HCT116 (cell line): ENCODE data around the gene CDC42EP1. TPM values are rescaled to one million over a fixed set of nuclear protein-coding genes. Genes with fewer than 3 reads are reported as not detected.

Experiments used
- ATAC-seq: fragments of 200-7000 bp; cut with Tn5 transposase; 2 replicates; pipeline ENCODE4 v1.9.1; 2020; ENCODE audit warnings: mild to moderate bottlenecking, moderate library complexity
- BruUV-seq: library from RNA; stranded (reverse); fragments of 400-500 nt; replicated peaks from 2 replicates; lab custom pipeline; 2021; lab: Mats Ljungman, UMichigan
- CTCF ChIA-PET: fragments of 300-600 bp; sonication (Branson Sonifier 250); formaldehyde crosslinking; loops from one replicate; lab custom pipeline; 2021; ENCODE audit warnings: antibody characterized with exemption; lab: Charles Lee
- POLR2A ChIA-PET: fragments of 300-600, 350-600 bp; sonication (Branson Sonifier 250); formaldehyde crosslinking; loops from one replicate; lab custom pipeline; 2021; ENCODE audit warnings: antibody characterized with exemption; lab: Charles Lee
- RAD21 ChIA-PET, 2 experiments: fragments of 300-600 bp; sonication (Branson Sonifier 250); formaldehyde crosslinking; loops; one replicate each; lab custom pipeline; 2023; ENCODE audit warnings: low total read pairs in 2 of 2; ENCODE audit not compliant: uncharacterized antibody in 2 of 2, unreplicated experiment in 2 of 2, low non-redundant PET in 1 of 2; lab: Charles Lee
- DNase-seq: peaks from one replicate; pipeline ENCODE4 v3.0.0-alpha.2; 2010; ENCODE audit warnings: low read depth, low spot score
- H2AFZ ChIP-seq: fragments of 200-600 bp; shearing (Covaris generic), sonication (generic); 2 replicates; pipeline ENCODE4 v1.6.1; 2017; ENCODE audit warnings: low read depth, mixed run types, mixed read lengths, antibody characterized with exemption, low read length; ENCODE audit not compliant: poor library complexity, severe bottlenecking
- H3K27ac ChIP-seq: 2 replicates; pipeline ENCODE4 v1.5.1; 2012; ENCODE audit warnings: low read depth, low read length
- H3K27me3 ChIP-seq: fragments of 200-600 bp; sonication (generic); 2 replicates; pipeline ENCODE4 v1.6.1; 2016; ENCODE audit warnings: mixed run types, low read length, mixed read lengths; ENCODE audit not compliant: insufficient read depth
- H3K36me3 ChIP-seq, 2 experiments: fragments of 200-500 bp in 1 of 2; fragments of 200-600 bp in 1 of 2; sonication (Bioruptor generic) in 1 of 2; sonication (generic) in 1 of 2; 2 replicates each; pipeline versions ENCODE4 v1.5.1 to v1.6.1; 2014 to 2016; ENCODE audit warnings: low read length in 2 of 2, inconsistent platforms in 1 of 2, mixed read lengths in 1 of 2, mixed run types in 1 of 2; ENCODE audit not compliant: insufficient read depth in 2 of 2, control insufficient read depth in 1 of 2
- H3K4me1 ChIP-seq, 2 experiments: fragments of 200-600 bp in 1 of 2; sonication (generic) in 1 of 2; 2 replicates each; pipeline versions ENCODE4 v1.5.1 to v1.6.1; 2012 to 2017; ENCODE audit warnings: low read length in 2 of 2, inconsistent platforms in 1 of 2, mild to moderate bottlenecking in 1 of 2, mixed read lengths in 1 of 2, mixed run types in 1 of 2, moderate library complexity in 1 of 2; ENCODE audit not compliant: insufficient read depth in 2 of 2, control insufficient read depth in 1 of 2
- H3K4me2 ChIP-seq: fragments of 200-600 bp; sonication (generic); 2 replicates; pipeline ENCODE4 v1.6.1; 2017; ENCODE audit warnings: mixed run types, low read length, mixed read lengths
- H3K4me3 ChIP-seq, 2 experiments: fragments of 200-600 bp in 1 of 2; sonication (generic) in 1 of 2; replicated peaks in 1 of 2; 2 replicates each; pipeline ENCODE4 v1.5.1; 2011 to 2016; ENCODE audit warnings: low read length in 2 of 2, control low read depth in 1 of 2, low read depth in 1 of 2, mild to moderate bottlenecking in 1 of 2, mixed read lengths in 1 of 2, mixed run types in 1 of 2
- H3K79me2 ChIP-seq: fragments of 200-600 bp; sonication (generic); 2 replicates; pipeline ENCODE4 v1.6.1; 2017; ENCODE audit warnings: mild to moderate bottlenecking, mixed run types, low read length, moderate library complexity, mixed read lengths; ENCODE audit not compliant: insufficient read depth
- H3K9ac ChIP-seq: fragments of 200-600 bp; sonication (generic); 2 replicates; pipeline ENCODE4 v1.6.1; 2016; ENCODE audit warnings: low read length, mixed read lengths
- H3K9me2 ChIP-seq: fragments of 200-600 bp; sonication (generic), shearing (Covaris generic); 2 replicates; pipeline ENCODE4 v1.6.1; 2017; ENCODE audit warnings: mixed run types, mild to moderate bottlenecking, moderate library complexity; ENCODE audit not compliant: insufficient read depth
- H3K9me3 ChIP-seq, 2 experiments: fragments of 200-500 bp in 1 of 2; fragments of 200-600 bp in 1 of 2; sonication (Bioruptor generic) in 1 of 2; sonication (generic) in 1 of 2; 2 replicates each; pipeline ENCODE4 v1.6.1; 2014 to 2017; ENCODE audit warnings: low read length in 2 of 2, mixed read lengths in 2 of 2, inconsistent platforms in 1 of 2, low read depth in 1 of 2, mild to moderate bottlenecking in 1 of 2, mixed run types in 1 of 2, moderate library complexity in 1 of 2; ENCODE audit not compliant: control insufficient read depth in 1 of 2, insufficient read depth in 1 of 2
- H4K20me1 ChIP-seq: fragments of 200-600 bp; sonication (generic), shearing (Covaris generic); 2 replicates; pipeline ENCODE4 v1.6.1; 2017; ENCODE audit warnings: mixed run types, mild to moderate bottlenecking, moderate library complexity; ENCODE audit not compliant: insufficient read depth
- ATF3 ChIP-seq: IDR thresholded peaks from 2 replicates; pipeline ENCODE4 v1.6.1; 2012
- EZH2 ChIP-seq: fragments of 200-600 bp; sonication (generic); IDR thresholded peaks from 2 replicates; pipeline ENCODE4 v1.6.1; 2017; ENCODE audit warnings: antibody characterized with exemption, mixed run types
- EZH2phosphoT487 ChIP-seq: fragments of 200-600 bp; IDR thresholded peaks from 2 replicates; pipeline ENCODE4 v1.6.1; 2018; ENCODE audit warnings: antibody characterized with exemption, borderline replicate concordance
- FOSL1 ChIP-seq: IDR thresholded peaks from 2 replicates; pipeline ENCODE4 v1.6.1; 2012; ENCODE audit warnings: low read depth
- SIN3A ChIP-seq: IDR thresholded peaks from 2 replicates; pipeline ENCODE4 v1.6.1; 2012; ENCODE audit warnings: low read depth
- YY1 ChIP-seq: IDR thresholded peaks from 2 replicates; pipeline ENCODE4 v1.6.1; 2011; ENCODE audit warnings: low read length, low read depth, moderate library complexity, mild to moderate bottlenecking; ENCODE audit not compliant: insufficient replicate concordance; ENCODE audit errors: extremely low read depth
- intact Hi-C: fragments of 100-400 bp; cut with micrococcal nuclease; formaldehyde crosslinking; loops from 2 replicates; pipeline ENCODE4 v1.10.0; 2022
- total RNA-seq: library from RNA; stranded (reverse); gene quantifications from one replicate; pipeline ENCODE4 v1.2.1, GENCODE V29; 2021; ENCODE audit not compliant: unreplicated experiment

The CDC42EP1 gene
- total RNA-seq, 1 experiment from 2014 or later: 160 TPM

- no peak for TF ChIP-seq YY1
- TF ChIP-seq FOSL1: no peak
- TF ChIP-seq EZH2phosphoT487: no peak
- TF ChIP-seq SIN3A: no peak
Measured at GRCh38 chr22:37521236-37521739, 39.0 kb upstream of the CDC42EP1 start (continued).

- H3K9ac ChIP-seq: no peak overlapping the region
- ChIA-PET POLR2A (interaction anchor here (0.6 kb wide), 1 partner anchor 10 kb away, joined by 3 read pairs; no protein-coding TSS in a partner anchor), RAD21 (no interaction called here), CTCF (interaction anchor here (0.9 kb wide), 1 partner anchor 16 kb away, joined by 3 read pairs; no protein-coding TSS in a partner anchor)
- no peak for ATAC-seq
- no peak overlapping the region for H3K4me3 ChIP-seq
- no peaks in the 10 kb centered on the region for H4K20me1 ChIP-seq
- H3K4me2 ChIP-seq: no peak overlapping the region
- no peaks in the 10 kb centered on the region for H3K9me2 ChIP-seq
- peaks cover 15% of the 10 kb centered on the region for H3K79me2 ChIP-seq
- no peak overlapping the region for H2AFZ ChIP-seq
- TF ChIP-seq YY1 (no peak), FOSL1 (no peak), EZH2 (no peak), ATF3 (no peak)
- no peaks in the 10 kb centered on the region for H3K36me3 ChIP-seq
- H3K27me3 ChIP-seq: no peaks in the 10 kb centered on the region
- no peak for DNase-seq
- peaks cover 25 to 70% of the 10 kb centered on the region in 2 experiments for H3K4me1 ChIP-seq
- intact Hi-C loops: no loop called here
- no peaks in the 10 kb centered on the region for H3K9me3 ChIP-seq
- no peak overlapping the region for H3K27ac ChIP-seq
- BruUV-seq: no TSS peak
Measured at GRCh38 chr22:37522482-37522881, 37.8 kb upstream of the CDC42EP1 start.
